Femur (tissue), 1 donor: ENCODE measurements around the gene SLC9C1.

ENCODE experiments used
- DNase-seq: peaks from one replicate; pipeline ENCODE4 v3.0.0-alpha.2; 2017

SLC9C1 gene

DNA sequence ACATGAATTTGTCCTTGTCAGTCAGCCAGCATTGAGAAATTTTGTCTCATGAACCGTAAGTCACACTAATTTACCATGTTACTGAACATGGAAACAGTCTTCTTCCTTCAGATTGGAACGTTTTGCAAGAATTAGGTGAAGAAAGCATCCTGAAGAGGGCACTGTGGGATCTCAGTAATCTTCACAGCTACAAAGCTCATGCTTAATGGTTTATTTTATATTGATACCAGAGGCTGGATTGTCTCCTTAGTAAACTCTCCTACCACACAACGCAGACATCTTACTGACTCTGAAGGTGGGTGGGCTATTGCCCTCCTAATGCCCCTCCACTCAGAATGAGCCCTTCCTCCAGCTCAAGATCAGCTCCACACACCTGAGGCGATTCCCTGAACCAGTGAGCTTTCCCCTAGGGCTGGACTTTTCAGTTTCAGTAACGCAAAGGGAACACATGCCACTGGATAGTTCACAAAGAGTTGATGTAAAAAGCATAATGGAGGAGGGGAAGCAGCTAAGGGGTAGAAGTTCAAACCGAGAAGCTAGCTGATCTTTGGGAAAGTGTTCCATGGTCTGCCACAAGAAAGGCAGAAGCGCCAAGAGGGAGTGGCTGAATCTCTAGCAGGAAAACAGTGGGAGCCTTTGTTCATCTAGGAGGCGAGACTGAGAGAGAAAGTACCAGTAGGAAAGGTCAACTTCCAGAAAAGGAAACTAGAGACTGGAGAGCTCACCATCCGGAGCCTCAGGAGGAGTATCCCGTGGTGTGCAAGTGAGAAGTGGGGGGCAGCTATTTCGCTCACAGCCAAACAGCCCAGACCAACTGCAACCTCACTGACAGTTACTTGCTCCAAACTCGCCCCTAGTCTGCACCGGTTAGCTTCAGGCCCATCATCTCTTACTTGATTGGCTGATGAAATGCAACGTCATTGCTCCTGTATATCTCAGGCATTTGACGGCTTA lies at the start of gene SLC9C1:
SLC9C1 (minus strand) TSS at position 849 of the 954 bp plus-strand sequence. CDS start 7,425 bp downstream, outside the sequence.
- DNase-seq = peak; percentile 62

DNA sequence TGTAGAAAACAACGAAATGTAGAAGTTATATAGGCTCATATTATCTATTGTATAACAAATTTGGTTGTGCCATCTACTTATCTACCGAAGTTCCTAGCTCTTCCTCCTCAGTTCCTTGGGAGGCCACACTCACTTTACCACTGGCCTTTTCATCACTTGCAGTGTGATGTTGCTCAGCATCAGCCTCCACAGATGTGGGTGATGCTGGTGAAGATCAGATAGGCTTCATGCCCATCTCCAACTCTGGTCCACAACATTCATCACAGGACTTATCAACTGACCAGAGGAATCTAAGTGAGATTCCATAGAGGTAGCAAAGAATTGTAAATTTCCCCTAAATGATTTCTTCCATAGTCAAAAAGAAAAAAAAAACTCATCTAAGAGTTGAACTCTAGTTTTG lies 47.4 kb upstream of the SLC9C1 start:
- DNase-seq = no peak

DNA sequence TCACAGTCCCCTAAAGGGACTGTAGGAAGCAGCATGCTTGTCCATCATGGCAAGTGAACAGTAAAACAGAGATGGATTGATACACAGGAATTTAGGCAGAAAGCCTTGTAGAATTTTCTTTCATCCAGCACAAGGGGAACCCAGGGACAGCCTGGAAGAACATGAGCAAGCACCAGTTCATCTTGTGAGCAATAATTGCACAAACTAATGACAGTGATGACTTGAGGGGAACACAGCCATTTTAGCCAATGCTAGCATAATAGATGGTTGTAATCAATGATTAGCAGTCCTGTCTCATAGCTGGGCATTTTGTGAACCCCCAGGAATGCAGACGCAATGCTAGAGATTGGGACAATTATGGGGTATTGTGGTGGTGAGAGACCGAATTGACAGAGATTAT lies 45.6 kb upstream of the SLC9C1 start:
- no peak for DNase-seq

DNA sequence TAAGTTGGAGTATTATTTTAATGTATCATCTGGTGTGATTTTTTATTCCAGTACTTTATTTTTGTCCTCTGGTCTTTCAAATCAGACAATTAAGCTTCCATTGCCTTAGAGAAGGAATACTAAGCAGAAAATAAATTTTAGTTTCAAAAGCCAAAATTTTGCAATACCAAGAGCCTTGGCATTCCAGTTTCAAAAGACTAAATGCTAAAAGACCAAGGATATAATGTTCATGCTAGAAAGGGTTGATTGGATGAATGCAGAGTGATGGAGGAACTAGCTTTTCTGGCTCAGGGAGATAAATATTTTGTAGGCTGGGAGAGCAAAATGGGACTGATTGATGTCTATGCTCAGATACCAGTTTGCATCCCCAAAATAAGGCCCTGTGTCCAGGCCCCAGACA lies 45.1 kb upstream of the SLC9C1 start:
- DNase-seq = no peak

DNA sequence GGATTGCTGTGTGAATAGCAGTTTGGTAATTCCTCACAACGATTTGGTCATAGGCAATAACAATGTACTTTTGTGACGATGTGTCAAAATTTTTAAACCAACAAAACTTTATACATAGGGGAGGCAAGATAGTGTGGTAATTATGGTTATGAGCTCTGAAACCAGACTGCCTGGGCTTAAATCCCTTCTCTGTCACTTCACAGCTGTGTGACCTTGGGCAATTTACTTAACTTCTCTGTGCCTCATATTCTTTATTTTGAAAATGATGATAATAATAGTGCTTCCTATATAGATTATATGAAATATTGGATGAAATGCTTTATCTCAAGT lies 44.7 kb upstream of the SLC9C1 start:
- no peak for DNase-seq

DNA sequence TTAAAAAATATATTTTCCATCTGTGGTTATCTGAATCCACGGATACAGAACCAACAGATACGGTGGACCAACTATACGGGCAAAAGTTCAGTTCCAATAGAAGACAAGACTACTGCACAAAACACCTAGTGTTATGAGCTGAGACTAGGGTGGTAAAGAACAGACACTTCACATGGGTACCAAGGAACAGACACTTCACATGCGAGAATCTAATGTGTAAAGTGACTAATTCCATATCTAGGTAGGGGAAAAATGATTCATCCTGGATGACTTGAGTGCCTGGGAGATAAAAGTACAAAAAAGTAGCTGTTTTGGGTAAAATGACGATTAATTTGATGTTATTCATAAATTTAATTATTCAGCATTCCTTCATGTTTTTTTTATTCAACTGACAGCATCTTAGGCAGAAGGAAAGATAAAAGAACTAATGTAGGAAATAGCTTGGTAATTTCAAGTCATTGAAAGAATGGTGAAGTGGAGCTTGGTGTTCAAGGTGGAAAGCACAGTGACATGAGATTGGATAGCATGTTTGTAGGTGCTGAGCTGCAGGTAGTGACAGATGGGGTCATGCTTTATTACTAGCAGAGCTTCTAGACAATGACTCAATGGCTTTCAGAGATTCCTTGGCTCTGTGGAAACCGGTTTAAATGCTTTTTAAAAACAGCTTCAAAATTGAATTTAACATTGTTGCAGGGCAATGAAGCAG lies 44.2 kb upstream of the SLC9C1 start:
- DNase-seq = no peak

DNA sequence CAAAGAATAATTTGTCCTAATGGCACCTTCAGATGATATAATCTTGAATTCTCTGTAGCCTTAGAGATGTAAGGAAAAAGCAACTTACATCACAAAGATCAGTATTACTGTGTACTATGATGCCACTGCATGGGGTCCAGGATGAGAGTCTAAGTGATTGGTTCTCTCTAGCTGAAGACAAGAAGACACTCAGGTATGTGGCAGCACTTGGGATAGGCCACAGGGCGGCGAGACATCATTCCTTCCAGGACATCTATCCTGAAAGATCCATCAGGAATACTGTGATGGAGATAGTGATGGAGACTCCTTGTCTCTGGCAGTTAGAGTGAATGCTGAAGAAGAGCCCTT lies 41.4 kb upstream of the SLC9C1 start:
- no peak for DNase-seq

DNA sequence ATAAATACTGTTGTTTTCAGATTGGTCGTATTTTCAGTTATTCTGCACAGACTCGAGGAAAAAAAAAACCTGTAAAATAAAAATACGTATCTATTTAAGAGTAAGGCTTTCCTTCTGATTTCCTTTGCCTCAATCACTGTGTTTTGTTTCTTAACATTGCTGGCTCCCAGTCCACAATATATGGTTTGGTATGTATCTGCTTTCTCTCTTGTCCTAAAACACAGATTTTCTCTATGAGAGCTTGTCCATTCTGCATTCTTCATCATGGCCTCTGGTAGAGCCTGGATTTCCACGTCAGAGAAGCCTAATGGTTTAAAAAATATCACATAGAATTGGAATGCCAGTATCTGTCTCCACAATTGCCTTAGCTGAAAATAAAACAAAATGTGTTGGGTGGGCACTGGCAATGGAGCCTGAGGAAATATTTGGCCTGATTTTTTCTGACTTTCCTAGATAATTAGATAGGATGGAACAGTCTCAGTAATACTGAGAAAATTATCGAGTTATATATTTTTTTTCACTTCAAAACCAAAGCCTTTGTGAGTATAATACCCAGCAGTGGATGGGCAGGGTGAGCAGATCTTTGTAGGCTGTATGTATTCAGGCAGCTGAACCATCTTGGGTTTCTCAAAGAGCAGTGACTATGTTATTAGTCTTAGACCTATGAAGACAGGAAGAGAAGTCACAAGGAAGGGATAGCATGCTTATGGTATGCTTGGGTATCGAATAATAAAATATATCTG lies 40.8 kb upstream of the SLC9C1 start:
- no peak for DNase-seq

DNA sequence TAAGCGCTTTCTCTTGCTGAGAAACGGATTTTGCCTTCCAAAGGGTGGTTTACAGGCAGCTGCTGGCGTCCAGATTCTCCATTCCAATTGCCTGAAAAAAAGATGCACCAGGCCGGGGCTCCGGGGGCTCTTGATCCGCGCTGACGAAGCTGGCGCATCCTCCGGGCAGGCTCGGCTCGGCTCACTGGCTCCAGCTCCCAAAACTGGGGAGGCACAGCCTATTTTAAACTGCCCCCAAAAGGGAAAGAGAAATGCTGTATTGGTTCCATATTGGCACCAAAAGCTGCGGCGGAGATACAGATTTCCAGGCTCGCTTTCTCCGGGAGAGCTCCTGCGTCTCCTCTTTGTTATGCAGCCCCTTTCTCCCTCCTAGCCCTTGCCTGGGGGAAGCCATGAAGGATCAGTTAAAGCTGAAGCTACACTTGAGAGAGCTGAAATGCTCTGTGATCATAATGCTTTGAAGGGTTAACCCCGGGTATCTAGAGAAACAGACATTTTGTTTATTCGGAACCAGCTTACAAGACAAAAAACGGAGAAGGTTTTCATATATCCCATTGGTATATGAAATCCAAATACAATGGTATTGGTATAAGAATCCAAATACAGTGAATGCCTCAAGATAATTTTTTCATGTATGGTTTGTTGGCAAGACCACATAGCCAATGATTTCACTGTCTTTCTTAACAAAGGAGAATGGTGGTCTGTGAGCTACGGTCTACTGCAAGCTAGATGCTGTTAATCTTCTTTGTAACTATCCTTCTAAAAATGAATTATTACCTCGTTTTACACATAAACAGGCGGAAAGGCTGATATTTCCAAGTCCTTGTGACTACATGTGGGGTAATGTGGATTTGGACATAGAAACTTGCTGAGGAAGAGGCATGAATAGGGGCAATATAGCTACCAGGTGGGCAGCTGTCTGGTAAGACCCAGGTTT lies 39.6 kb upstream of the SLC9C1 start:
- DNase-seq = peak; percentile 71

DNA sequence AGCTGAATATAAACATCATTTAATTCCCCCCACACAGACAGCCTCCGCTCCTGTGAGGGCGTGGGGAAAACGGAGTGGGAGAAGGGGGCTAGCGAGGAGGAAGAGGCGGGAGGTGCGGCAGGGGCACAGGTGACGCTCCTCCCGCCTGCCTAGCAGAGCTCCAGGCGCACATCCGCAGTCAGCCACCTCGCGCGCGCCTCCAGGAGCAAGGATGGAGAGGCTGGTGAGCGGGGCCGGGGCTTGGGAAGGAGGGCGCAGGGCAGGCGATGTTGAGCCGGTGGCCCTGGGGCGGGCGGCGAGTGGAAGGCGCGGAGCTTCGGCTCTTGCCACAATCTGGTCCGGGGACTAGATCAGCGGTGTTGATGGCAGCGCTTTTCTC lies 39.0 kb upstream of the SLC9C1 start, which contains the start of gene CD200:
CD200 (plus strand) TSS at position 155 of the 379 bp plus-strand sequence; CDS start at position 212, 57 bp downstream.
- peak; percentile 81 for DNase-seq

DNA sequence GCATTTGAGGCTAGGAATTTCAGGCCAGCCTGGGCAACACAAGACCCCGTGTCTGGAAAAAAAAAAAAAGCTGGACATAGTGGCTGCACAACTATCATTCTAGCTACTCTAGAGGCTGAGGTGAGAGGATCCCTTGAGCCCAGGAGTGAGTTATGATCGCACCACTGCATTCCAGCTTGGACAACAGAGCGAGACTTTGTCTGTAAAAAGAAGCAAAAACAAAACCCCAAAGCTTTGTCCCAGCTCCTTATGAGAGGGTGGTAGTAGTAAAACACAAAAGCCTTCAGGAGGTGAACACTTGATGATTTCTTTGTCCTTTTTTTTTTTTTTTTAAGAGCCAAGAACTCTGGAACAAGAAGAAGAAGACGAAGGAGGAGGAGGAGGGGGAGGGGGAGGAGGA lies 37.8 kb upstream of the SLC9C1 start:
- no peak for DNase-seq

DNA sequence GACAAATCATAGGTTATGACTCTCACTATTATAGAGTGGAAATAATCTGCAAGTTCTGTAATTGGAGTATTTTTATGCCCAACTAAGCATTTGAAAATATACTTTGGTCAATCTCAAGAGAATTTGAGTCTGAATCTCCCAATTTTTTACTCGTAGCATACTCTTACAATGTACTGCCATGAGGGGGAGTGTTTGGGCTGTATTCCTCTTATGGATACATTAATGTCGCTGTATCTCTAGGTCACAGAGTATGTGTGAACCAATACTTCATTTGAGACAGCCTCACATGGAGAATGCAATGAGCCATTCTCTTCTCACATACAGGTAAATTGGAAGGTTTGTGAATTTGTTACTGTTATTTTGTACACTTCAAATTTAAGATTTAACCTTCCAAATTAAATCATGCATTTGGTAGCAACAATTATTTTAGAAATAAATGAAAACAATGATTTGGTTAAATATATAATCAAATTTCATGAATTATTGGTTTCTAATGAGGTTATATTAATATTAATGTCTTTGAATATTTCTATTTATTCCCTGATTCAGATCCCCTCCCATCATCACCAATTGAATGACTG lies 33.4 kb upstream of the SLC9C1 start:
- DNase-seq = no peak

DNA sequence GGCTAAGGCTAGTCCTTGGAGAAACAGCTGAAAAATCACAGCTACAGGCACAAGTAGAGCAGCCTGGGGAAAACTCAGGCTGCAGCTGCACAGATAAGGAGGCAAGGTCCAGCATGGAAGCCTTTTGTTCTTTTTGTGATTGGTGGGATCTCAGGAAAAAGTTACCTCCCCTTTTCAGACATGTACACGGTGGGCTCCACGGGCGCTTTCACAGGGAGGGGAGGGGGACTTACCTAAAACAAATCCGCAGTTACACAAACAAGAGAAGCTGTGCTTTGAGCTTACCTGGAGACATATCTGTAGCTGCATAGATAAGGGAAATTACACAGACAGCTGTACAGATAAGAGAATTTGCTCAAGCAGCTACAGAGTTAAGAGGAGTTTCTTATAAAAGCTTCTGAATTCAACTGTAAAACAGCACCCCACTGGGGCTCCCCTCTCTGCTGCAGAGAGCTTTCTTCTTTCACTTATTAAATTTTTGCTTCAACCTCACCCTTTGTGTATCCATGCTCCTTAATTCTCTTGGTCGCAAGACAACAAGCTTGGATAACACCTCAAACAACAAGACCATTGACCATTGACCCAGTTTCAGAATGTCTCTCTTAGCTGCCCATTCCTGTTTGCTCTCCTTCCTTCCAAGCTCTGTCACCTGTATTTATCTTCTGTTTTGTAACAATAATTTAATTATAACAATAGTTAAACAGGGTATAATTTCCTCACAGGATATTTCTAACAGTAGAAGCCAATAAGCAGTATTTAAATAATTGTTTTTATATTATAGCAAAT lies 28.0 kb upstream of the SLC9C1 start:
- no peak for DNase-seq

DNA sequence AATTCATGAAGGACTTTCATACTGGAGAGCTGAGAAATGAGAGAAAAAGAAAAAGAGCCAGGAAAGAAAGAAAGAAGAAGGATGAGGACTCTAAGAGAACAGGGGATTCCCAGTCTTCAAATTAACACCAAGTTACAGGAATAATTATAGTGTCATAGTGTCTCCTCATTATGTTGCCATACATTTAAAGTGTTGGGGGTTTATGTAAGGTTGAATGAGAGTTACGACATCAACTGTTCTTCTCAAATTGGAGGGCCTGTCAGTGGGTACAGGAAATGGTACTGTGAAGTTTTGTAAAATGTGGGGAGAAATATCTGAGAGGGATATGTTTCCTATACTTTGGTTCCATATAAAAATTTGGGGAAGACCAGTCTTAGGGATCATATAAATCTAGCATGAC lies 26.7 kb upstream of the SLC9C1 start:
- no peak for DNase-seq

DNA sequence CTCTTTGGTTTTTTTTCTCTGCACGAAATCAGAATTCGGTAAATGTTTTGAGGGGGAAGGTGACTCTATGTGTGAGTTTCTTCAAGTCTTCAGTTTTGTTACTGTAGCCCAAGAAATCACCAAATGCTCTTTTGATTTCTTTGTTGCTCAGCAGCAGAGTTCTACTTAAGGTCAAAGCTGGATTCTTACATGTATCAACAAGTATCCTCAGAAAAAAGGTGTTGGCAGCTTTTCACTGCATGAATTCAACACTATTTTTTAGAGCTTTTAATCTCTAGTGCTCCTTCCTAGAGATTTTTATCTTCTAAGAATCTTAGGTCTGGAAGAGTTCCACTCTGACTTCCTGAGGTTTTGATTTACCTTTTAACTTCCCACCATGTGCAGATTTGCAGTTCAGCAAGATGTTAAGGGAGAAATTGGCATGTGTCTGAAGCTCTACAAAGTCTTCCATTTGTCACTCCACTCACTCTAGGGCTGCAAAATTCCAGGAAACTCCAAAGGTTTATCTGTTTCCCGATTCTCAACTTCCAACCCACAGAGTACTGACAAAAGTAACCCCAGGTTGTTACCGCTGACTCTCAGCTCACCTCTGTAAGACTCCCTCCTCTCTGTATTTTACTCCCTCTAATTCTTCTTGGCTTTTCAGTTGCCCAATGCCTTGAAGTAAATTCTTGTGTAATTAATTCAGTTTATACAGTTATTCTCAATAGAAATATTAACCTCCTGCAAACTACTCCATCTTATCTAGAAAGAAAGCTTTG lies 25.7 kb upstream of the SLC9C1 start:
- no peak for DNase-seq

DNA sequence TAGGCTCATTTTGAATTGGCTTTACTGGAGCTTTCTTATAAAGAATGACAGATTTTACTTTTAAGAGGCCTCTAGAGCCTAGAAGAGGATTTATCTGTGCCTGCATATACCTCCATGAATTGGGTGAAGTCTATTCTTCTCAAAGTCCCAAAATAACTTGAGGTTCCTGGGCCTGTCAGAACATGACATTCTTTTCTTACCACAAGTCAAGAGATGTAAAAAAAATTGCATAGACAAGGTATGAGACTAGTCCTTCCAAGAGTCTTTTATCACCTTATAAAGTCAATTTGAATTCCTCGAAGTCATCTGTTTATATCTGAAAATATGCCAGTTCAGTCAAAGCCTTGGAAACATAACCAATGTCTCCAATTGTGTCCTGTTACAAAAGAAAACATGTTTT lies 21.8 kb upstream of the SLC9C1 start:
- no peak for DNase-seq

DNA sequence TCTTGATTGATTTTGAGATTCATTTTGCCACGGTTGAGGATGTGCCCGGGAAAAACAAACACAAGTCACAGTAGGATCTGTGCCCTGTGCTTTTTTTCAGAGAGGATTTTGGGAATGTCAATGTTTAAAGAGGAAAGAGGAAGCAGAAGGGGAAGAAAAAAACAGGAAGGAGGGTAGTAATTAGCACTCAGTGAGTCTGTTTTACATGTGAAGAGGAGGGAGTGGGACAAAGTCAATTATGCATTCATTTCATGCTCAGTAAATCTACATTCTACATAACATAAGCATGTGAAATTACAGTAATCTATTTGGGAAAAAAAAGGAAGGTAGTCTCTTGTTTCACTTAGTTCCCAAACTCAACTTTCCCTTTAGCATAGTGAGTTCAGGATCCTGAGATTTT lies 20.6 kb upstream of the SLC9C1 start:
- DNase-seq = no peak

DNA sequence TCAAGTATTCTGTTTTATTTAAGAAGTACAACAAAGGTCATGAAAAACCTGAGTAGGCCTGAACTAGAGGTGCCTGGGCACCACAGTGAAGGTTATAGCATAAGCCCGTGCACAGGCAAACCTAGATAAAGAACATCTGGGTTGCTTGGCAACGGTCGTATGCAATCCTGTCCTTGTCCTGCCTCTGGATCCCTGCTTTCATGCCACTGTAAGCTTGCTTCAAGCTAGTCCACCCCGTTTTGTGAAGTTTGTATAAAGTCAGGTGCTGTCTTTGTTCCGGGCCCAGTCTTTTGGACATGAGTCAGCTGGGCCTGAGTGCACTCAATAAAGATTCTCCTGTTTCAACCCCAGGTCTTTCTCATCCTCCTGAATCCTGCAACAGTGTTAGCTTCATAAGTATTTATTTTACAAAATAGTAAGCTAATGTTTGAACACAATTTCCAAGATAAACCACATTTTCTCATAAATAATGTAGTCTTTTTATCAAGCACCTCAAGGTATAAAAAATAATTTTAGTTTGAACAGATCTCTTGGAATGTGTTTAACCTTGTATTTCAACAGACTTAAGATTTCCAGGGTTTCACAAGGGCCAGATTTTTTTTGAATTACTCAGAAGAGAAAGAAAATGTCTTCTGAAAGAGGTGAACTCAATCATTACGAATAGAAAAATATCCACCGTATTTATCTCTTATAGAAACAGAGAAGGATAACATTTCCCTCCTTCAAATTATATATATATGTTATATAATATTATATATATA lies 14.3 kb upstream of the SLC9C1 start:
- DNase-seq = no peak

DNA sequence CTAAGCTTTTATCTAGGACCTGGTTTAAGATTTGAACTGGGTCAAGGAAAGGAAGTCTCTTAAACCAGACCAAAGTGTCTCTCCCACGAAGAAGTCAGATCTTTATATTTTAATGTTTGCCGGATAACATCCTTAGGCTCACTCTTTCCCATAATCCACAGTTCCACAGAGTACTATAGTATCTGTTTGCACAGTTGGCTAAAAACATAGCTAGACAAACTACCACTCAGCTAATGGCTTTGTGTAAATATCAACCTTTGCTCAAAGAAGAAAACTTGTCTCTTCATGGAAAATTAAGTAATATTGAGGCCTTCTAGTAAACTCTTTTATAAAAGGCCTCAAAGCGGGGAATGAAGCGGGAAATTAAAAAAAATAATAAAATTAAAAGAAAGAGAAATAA lies 13.5 kb upstream of the SLC9C1 start:
- DNase-seq = no peak

DNA sequence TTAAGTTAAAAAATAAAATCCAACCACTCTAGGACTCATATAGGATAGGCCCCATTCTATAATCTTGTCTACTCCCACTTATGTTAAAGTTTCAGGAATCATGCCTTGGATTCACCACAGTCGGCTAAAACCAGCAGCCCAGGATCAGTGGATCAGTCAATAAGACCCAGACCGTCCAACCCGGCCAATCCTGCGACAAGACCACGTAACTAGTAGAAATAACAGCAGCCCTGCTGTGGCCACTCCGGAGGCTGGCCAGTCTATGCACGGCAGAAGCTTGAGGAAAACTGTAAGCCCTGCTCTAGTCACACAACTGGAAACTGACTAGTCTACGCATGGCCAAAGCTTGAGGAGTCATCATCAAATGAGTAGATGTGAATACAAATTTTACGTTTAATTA lies 12.8 kb upstream of the SLC9C1 start:
- DNase-seq = no peak
